Uterus (tissue), 2 donors: ENCODE data around the gene IDUA.

Experiments used
- POLR2A ChIP-seq, 2 donors: fragments of 450-650 bp; IDR thresholded peaks; one replicate each; pipeline ENCODE4 v1.6.1; 2016; ENCODE audit warnings: antibody characterized with exemption in 2 of 2, mild to moderate bottlenecking in 1 of 2, moderate library complexity in 1 of 2
- TF ChIP-seq, protein P1 (sequence below), 4 experiments: fragments of 200-600 bp in 2 of 4; fragments of 450-650 bp in 2 of 4; sonication (generic) in 2 of 4; IDR thresholded peaks; one replicate each; pipeline ENCODE4 v1.5.1; 2016 to 2019; ENCODE audit warnings: antibody characterized with exemption in 4 of 4, mild to moderate bottlenecking in 2 of 4, moderate library complexity in 1 of 4

DNA sequence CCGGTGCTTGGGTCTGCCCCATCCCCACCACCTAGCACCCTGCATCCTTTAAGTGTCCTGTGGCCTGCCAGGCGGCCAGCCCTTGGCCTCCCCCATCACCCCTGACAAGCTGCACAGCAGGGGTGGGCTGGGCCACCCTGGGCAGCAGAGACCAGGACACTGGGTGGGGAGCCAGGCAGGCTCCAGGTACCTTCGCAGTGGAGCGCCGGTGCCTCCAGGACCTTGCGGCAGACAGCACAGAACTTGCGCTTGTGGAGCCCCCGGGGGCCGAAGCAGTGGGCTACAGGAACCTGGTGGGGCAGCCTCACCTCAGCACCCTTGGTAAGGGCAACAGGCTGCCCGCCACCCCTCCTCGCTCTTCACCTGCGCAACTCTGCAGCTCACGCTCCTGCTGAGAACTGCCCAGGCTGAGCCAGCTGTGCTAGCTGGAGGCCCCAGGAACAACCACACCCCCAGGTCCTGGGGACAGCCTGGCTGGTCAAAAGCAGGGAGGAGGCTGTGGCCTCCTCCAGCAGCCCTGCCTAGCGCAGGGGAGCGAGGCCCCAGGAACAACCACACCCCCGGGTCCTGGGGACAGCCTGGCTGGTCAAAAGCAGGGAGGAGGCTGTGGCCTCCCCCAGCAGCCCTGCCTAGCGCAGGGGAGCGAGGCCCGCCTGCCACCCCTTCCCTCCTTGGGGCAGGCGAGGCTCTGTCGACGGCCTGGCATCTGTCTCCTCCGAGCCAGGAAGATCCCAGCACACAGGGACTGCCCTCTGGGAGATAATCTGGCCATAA lies 18.0 kb upstream of the IDUA start:
- TF ChIP-seq, protein P1, sequence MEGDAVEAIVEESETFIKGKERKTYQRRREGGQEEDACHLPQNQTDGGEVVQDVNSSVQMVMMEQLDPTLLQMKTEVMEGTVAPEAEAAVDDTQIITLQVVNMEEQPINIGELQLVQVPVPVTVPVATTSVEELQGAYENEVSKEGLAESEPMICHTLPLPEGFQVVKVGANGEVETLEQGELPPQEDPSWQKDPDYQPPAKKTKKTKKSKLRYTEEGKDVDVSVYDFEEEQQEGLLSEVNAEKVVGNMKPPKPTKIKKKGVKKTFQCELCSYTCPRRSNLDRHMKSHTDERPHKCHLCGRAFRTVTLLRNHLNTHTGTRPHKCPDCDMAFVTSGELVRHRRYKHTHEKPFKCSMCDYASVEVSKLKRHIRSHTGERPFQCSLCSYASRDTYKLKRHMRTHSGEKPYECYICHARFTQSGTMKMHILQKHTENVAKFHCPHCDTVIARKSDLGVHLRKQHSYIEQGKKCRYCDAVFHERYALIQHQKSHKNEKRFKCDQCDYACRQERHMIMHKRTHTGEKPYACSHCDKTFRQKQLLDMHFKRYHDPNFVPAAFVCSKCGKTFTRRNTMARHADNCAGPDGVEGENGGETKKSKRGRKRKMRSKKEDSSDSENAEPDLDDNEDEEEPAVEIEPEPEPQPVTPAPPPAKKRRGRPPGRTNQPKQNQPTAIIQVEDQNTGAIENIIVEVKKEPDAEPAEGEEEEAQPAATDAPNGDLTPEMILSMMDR (IDR thresholded peaks at IDR 0.05) = no peak
- TF ChIP-seq POLR2A (IDR thresholded peaks at IDR 0.05) = no peak
